RPMI7951 (cell line): ENCODE measurements around the gene DPF1. TPM values are rescaled to one million over a fixed set of nuclear protein-coding genes. Genes with fewer than 3 reads are reported as not detected.
A peak's percentile ranks its signal among the peaks of the same experiment; 100 is the strongest.
"Not testable (repeated sequence)": the region's sequence is repeated elsewhere in the genome, so short reads cannot be mapped to it uniquely, and the experiment has no call there.

Experiments
- DNase-seq: peaks from one replicate; pipeline ENCODE4 v3.0.0-alpha.2; 2012; ENCODE audit warnings: low read depth
- total RNA-seq: library from RNA; depleted of rRNA; stranded (reverse); fragments of >200 nt; shearing (Covaris generic); gene quantifications from 2 replicates; pipeline ENCODE4 v1.2.3, GENCODE V29; 2014; rRNA removed

Gene DPF1
- 1.7 and 3.0 TPM in 2 replicates for total RNA-seq

DNA sequence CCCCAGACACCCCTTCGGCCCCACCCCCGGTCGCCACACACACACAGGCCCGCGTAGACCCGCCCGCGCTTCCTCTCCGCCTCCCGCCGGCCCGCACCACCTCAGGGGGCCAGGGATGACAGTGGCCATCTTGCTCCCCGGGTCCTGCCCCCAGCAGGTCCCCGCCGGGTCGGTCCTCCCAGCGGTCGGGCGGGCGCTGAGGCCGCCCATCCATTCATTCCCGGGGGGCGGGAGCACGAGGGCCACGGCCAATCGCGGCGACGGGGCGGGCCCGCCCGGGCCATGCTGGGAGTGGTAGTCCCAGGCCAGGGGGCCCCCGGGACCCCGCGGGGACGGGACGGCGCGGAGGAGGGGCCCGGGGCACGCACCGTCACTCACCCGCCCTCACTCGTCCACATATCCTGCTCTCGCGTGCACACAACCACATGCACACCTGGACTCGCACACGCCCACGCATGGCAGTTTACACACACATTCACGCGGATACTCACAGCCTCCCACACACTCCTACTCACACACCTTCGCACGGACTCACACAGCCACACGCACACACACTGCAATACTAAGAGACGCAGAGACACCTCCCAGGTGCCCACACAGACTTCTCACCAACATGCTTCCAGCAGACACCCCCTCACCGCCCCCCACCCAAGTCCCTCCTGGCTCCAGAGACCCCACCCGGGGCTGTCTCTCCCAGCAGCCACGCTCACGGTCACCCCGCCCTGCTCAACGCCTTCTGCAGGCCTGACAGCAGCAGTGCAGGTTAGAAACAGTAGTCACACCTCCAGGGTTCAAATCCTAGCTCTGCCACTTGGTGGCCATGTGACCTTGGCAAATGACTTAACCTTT is at the start of gene DPF1:
DPF1 (minus strand) TSS at position 209 of the 849 bp plus-strand sequence; CDS start at position 129, 80 bp downstream.
- DNase-seq: peak; percentile 81

DNA sequence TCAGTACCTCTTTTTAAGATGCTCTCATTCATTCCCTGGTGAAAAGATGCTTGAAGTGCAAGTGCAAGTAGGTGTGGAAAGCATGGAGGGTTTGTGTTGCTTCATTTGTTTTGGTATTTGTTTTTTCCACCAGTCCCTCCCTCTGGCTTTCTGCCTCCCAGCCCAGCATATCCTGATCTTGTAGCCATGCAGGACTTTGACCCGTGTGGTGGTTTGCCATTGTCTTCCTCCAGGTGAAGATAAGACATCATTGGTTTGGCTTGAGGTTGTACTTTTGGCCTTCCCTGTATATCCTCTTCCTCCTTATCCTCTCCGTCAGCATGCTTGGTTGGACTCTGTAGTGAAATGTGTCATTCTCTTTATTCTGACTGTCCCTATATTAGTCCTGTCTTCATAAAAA is 49.5 kb upstream of the DPF1 start:
- DNase-seq: no peak

DNA sequence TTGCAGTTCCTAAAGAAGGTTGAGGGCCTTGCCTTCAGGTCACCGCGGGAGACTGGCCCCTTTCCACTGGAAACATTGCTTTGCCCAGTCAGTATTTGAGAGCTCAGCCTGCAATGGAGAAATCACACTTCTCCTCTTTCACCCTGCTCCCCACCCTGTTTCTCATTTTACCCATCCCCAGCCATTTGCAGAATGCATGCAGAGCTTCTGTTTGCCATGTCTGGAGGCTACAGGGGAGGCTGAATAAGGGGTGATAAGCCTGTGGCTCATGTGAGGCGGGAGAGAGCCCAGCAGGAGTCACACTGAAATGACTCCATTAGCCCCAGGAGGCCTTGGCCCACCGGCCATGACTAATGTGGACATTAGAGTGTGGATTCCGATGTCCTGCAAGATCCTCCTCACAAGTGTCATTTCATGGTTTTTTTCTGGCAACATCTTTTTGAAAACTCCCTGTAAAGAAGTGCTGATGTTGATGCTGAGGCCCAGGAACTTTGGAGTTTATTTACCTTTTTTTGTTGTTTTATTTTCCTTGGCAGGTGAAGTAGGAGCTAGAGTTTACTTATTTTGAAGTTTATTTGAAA is 46.7 kb upstream of the DPF1 start:
- peak; percentile 70 for DNase-seq

DNA sequence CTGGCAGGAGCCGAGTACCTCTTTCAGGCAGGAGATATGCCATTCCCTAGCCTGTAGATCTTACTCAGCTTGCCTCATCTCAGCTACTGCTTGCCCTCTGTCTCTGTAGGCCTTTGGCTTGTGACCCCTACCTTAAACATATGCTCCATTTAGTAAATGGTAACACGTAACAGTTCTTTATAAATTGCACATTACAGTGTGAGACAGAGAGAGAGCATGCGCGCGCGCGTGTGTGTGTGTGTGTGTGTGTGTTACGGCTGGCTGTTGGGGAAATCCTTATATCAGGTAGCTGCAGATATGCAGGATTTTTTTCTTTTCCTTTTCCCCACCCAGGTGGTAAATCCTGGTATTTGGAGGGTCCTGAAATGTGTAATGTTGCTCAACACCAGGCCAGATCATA is 44.5 kb upstream of the DPF1 start:
- DNase-seq: no peak

DNA sequence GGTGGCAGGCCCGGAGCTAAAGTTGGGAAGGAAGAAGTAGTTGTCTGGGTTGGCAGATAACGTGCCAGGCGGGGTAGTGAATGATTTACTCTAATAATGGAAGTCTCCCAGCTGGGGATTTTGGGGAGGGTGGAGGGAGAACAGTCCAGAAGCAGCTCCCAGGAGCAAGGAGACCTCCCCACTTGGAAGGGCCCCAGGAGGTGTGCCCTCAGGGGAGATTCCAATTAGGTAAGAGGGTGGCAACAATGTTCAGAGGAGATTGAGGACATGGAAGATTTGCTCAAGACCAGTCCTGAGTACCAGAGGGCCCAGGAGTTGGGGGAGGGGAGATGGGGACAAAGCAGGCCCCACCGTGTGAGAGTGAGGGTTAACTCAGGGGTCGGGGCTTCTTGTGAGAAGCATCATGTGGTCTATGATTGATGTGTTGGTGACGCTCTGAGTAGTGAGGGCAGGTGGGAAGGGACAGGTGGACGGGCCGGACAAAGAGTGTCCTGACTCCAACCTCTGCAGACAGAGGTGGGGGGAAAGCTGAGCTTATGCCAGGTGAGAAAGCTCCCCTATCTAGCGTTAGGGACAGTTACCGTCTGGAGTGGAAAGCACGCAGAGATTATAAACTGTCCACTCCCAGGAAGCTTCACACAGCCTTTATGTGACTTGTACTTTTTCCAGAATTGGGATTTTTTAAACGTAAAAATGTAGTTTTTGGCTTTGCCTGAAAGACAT is 43.9 kb upstream of the DPF1 start:
- DNase-seq: no peak

DNA sequence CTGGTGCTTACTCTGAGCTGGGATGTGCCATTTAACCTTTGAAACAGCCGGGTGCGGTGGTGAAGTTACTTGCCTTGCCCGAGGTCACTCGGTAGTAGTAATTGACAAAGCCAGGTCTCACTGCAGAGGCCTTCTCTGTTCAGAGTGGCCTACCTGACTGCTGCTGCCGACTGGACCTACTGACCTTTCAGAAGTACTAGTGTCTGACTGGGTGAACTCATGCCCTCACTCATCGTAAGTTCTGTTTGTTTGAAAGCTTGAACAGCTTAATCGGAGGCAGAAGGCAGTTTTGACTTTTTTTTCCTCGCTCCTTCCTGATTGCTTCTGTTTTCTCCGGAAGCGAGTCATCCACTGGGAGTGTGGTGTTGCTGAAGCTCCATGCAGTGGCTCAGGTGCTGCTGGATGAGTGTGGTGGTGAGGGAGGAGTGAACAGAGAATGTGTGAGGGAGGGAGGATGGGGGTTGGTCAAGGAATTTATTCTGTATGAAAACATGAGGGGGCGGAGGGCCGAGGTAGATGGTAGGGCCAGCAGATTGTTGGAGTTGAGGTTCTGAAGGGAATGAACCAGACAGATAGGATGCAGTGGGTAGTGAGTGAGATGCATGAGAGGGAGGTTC is 43.1 kb upstream of the DPF1 start:
- peak; percentile 46 for DNase-seq

DNA sequence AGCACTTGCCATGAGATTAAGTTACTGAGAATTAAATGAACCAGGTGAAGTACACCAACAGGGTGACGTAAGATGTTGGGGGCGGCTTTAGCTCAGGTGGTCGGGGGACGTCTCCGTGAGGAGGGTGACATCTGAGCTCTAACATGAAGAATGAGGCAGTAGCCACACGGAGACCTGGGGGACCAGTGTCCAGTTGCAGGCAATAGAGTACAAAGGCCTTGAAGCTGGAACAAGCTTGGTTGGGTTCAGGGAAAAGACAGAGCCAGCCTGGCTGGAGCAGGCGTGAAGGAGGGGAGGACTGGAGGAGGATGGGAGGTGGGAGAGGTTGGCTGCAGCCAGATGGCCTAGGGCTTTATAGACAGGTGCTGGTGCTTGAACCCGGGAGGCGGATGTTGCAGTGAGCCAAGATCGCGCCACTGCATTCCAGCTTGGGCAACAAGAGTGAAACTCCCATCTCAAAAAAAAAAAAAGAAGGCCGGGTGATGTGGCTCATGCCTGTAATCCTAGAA is 42.0 kb upstream of the DPF1 start:
- no peak for DNase-seq

DNA sequence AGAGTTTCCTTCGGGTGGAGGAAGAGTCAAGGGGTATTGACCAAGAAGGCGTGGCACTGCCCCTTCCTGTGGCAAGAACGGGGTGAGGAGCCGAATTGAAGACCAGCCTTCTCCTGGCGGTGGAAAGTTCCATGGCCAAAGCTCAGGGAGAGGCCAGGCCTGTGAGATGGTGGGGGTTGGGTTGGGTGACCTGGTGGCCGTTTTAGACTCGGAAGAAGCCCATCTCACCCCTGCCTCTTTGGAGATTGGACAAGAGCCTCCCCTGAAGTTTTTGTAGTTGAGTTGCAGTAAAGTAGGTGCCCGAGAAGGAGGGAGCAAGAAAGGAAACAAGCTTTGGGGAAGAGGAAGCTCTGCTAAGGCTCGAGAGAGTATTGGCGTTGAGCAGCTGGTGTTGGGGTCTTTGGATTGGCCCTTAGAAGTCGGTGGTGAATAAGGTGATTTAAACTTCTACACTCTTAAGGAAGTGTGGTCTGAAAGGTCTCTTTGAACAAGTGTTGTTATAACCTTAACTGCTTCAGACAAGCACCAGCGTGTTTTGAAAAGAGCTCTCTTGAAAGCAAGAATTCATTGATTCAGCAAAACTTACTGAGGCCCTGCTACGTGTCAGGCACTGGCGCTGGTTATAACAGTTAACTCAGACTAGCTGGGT is 41.3 kb upstream of the DPF1 start:
- DNase-seq: no peak

DNA sequence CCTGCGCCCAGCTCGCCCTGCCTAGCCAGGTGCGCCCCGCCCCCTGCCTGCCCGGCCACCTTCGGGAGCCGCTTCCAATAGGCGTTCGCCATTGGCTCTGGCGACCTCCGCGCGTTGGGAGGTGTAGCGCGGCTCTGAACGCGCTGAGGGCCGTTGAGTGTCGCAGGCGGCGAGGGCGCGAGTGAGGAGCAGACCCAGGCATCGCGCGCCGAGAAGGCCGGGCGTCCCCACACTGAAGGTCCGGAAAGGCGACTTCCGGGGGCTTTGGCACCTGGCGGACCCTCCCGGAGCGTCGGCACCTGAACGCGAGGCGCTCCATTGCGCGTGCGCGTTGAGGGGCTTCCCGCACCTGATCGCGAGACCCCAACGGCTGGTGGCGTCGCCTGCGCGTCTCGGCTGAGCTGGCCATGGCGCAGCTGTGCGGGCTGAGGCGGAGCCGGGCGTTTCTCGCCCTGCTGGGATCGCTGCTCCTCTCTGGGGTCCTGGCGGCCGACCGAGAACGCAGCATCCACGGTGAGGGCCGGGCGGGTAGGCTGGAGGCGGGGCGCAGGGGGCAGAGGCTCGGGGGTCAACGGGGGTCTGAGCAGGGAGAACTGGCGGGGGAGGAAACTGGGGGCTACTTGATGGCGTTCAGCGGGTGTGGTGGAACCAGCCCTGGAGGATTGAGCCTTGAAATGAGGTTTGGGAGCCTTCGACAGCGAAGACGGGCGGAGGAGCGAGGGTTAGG is 40.6 kb upstream of the DPF1 start, which contains the start of gene SPINT2:
SPINT2 (plus strand) TSS at position 88 of the 727 bp plus-strand sequence; CDS start at position 408, 320 bp downstream.
- DNase-seq: no peak

DNA sequence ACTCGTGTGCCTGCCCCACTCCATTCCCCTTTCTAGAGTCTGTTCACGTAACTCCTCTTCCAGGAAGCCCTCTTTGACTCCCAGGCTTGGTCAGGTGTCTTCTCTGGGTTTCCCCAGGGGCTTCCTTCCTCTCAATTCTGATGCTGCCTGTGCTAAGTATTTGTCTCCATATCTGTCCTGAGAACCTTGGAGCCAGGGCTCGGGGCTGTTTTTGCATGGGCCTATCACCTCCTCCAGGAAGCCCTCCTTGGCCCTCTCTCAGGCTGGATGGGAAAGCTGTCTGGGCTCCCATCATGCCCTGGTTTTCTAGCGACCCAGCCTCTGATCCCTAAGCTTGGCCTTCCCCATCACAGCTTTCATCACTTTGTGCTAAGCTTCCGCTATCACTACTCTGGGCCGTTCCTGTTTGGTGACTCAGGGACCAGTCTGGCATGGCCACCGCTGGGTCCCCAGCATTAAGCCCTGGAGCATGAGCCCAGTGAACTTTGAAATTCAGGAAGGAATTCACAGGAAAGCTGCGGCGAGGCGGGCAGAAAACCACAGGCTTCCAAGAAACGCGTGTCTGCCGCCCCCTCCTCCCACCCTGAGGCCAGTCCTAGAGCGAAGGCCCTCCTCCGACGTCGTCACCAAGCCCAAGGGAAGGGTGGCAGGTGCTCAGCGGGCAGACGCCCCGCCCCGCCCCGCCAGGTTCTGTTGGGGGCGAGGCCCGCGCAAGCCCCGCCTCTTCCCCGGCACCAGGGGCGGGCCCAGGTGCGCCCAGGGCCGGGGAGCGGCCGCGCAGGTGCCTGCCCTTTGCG is 39.9 kb upstream of the DPF1 start:
- DNase-seq: peak; percentile 78

DNA sequence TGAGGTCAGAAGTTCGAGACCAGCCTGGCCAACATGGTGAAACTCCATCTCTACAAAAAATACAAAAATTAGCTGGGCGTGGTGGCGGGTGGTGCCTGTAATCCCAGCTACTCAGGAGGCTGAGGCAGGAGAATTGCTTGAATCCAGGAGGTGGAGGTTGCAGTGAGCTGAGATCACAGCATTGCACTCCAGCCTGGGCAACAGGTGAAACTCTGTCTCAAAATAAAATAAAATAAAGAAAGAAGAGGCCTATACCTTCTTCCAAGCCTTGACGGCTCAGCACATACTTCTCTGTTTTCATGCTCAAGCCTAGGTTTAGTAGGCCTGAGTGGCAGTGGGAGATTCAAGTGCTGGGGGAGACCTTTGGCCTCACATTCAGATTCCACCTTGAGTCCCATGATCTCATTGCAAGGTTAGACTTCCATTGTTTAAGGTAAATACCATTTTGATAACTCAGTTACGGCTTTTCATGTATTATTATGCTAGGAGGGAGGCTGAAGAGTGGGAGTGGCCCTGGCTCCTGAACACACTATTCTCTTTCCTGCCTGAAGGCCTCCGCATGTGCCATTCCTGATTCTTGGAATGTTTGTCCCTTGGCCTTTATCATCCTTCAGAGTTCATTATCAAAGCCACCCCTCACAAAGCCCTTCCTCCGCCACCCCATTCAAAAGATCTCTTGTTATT is 38.7 kb upstream of the DPF1 start:
- no peak for DNase-seq

DNA sequence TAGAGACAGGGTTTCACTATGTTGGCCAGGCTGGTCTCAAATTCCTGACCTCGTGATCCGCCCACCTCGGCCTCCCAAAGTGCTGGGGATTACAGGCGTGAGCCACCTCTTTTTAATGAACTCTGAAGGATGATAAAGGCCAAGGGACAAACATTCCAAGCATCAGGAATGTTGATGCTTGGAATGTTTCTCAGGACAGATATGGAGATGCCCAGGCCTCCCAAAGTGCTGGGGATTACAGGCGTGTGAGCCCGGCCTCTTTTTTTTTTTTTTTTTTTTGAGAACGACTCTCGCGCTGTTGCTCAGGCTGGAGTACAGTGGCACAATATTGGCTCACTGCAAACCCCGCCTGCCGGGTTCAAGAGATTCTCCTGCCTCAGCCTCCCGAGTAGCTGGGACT is 37.9 kb upstream of the DPF1 start:
- DNase-seq: not testable (repeated sequence)

DNA sequence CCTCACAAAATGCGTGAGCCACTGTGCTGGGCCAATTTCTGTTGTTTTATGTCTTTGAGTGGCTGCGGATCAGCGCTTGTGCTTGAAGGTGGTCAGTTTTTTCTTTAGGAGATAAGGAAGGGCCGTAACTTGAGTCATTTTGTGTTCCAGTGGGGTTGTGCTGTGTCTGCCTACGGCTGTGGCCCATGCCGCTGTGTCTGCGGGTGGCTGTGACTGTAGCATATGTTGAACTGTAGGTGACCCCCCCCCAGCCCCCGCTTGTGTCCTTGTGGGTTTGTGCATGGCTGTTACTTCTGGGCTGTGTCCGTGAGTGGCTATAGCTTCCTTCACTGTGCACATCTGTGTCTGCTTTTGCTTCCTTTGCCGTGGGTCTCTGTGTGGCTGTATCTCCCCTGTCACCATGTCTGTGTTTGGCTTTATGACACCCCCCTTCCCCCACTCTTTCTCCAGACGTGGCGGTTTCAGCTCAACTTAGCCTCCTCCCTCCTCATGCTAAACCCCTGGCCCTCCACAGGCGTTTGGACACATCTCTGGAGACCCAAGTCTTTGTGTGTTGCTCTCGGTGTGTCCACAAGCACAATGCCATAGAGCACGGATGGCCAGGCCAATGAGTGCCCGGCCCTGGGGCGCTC is 31.5 kb upstream of the DPF1 start:
- DNase-seq: no peak

DNA sequence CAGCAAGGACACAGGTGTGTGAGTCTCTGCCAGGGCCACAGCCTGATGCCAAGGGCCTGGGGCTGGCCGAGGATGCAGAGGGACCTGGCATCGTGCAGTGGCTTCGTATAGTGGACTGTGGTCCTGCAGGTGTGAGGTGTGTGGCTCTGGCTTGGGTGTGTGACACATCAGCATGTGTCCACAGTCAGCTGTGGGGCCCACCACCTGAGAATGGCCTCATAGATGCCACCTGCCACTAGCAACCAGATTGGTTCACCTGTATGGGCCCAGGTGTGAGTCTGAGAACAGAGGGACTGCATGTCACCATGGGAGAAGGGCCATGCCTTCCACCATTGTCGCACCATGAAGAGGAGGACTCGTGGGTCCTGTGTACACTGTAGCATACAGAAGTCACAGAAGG is 29.8 kb upstream of the DPF1 start:
- DNase-seq: no peak

DNA sequence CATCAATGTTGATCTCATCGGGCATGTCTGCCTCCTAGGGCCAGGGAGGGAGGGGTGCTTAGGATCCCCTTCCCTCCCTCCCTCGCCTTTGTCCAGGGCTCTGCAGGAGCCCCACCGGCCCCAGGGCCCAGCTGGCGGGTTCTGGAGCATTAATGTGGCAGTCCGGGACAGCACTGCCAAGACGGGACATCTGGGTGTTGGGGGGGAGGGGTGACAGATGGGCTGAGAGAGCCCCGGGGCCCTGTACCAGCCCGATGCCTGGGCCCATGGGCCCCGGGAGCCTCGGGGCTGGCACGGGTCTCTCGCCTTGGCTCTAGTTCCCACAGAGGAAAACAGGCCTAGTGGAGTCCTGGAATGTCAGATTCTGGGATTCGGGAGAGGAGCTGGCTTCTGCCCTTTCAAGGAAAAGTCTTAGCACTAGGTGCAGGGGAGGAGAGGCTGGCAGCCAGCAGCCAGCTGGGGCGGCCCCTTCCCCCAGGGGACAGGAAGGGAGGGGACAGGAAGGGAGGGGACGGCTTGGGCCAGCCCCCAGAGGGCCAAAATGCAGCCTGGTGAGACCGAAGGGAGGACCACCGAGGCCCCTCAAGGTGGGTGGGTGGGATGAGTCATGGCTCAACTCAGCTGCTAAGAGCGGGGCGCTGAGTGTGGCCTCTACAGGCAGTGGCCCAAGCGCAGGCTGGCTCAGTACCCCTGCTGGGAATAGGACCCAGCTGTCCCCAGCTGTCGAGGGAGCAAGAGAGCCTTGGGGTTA is 29.1 kb upstream of the DPF1 start:
- DNase-seq: no peak

DNA sequence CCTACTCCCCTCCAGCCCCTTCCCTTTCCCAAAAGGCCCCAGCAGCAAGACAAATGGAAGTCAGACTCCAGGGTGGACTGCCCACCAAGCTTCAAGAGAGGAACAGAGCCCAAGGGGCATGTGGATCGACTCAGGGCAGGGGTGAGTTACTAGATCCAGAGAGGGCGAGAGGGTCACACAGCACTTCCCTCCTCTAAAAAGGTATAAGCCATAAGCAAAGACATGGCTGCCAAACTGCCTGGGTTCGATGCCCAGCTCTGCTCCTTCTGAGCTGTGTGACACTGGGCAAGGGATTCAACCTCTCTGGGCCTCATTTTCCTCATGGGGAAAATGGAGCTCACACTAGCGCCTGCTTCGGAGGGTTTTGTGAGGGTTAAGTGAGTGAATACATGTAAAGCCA is 28.4 kb upstream of the DPF1 start:
- no peak for DNase-seq

DNA sequence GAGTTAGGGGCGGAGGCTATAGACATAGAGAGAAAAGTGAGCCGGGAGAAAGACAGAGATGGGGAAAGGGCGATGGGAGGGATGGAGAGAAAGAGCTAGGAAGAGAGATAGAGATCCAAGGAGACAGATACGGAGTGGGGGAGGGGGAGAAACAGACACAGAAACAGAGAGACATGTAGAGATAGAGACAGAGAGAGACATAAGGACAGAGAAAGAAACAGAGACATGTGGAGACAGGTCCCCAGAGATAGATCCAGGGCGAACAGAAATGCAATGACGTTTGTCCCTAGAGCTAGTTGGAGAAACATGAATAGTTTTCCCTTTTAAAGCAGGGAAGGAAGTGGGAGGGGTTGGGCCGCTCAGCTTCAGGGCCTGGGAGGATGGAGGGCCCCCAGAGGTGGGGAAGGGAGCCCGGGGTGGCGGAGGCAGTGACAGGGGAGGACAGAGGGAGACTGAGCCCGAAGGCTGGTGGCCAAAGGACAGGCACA is 27.6 kb upstream of the DPF1 start:
- DNase-seq: no peak
